GM21529 (cell line): ENCODE data around the gene UBE2L6.

ENCODE experiments used
- ATAC-seq: cut with Tn5 transposase; IDR thresholded peaks from one replicate; pipeline ENCODE4 v1.9.1; 2021; ENCODE audit not compliant: unreplicated experiment

The UBE2L6 gene

GRCh38 chr11:57567515-57568329 lies at the start of gene UBE2L6:
Gene UBE2L6, minus strand, starts transcription at chr11:57567672. Its CDS starts 61 bp downstream, at chr11:57567611.
- ATAC-seq: peak; percentile 55

GRCh38 chr11:57616595-57616994 lies 49.1 kb upstream of the UBE2L6 start:
- ATAC-seq: no peak

- ATAC-seq: no peak
Observed at GRCh38 chr11:57615308-57615707, 47.8 kb upstream of the UBE2L6 start.

GRCh38 chr11:57614234-57614772 lies 46.8 kb upstream of the UBE2L6 start:
- no peak for ATAC-seq

- ATAC-seq: no peak
Observed at GRCh38 chr11:57610170-57610569, 42.7 kb upstream of the UBE2L6 start.

GRCh38 chr11:57605028-57605420 lies 37.6 kb upstream of the UBE2L6 start:
- no peak for ATAC-seq

GRCh38 chr11:57604296-57605027 lies 37.0 kb upstream of the UBE2L6 start:
- ATAC-seq: no peak

- ATAC-seq: no peak
Observed at GRCh38 chr11:57601297-57601696, 33.8 kb upstream of the UBE2L6 start.

- no peak for ATAC-seq
Observed at GRCh38 chr11:57599381-57599780, 31.9 kb upstream of the UBE2L6 start.

- no peak for ATAC-seq
Observed at GRCh38 chr11:57598831-57599155, 31.3 kb upstream of the UBE2L6 start.

GRCh38 chr11:57597916-57598830 lies 30.7 kb upstream of the UBE2L6 start:
- no peak for ATAC-seq

- no peak for ATAC-seq
Observed at GRCh38 chr11:57597461-57597915, 30.0 kb upstream of the UBE2L6 start, which contains the start of gene SERPING1. Gene SERPING1, plus strand, starts transcription at chr11:57597685. Its CDS starts 586 bp downstream, at chr11:57598271.

- no peak for ATAC-seq
Observed at GRCh38 chr11:57596266-57596885, 28.9 kb upstream of the UBE2L6 start.

GRCh38 chr11:57588046-57588710 lies 20.7 kb upstream of the UBE2L6 start:
- ATAC-seq: no peak

GRCh38 chr11:57586711-57587245 lies 19.3 kb upstream of the UBE2L6 start:
- no peak for ATAC-seq

- ATAC-seq: no peak
Observed at GRCh38 chr11:57585301-57585700, 17.8 kb upstream of the UBE2L6 start.

- no peak for ATAC-seq
Observed at GRCh38 chr11:57584341-57584740, 16.9 kb upstream of the UBE2L6 start.

GRCh38 chr11:57574061-57574460 lies 6.6 kb upstream of the UBE2L6 start:
- no peak for ATAC-seq

GRCh38 chr11:57571606-57572005 lies 4.1 kb upstream of the UBE2L6 start:
- no peak for ATAC-seq
